GF-D8 (cell line): Measurements from ENCODE around the gene ZNHIT3.
"Not testable (repeated sequence)": the region's sequence is repeated elsewhere in the genome, so short reads cannot be mapped to it uniquely, and the experiment has no call there.

Source experiments
- DNase-seq: peaks from one replicate; lab custom pipeline; 2025; lab: John Stamatoyannopoulos, UW

ZNHIT3 gene

DNA sequence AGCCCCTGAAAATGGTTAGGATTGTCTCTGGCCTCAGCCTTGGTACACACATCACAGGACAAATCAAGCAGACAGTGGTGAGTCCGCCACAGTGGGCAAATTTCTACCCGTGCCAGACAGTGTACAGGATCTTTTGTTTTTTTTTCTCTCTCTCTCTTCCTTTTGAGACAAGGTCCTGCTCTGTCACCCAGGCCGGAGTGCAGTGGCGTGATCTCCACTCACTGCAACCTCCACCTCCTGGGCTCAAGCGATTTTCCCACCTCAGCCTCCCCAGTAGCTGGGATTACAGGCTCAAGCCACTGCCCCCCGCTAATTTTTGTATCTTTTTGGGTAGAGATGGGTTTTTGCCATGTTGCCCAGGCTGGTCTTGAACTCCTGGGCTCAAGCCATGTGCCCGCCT lies 2.5 kb upstream of the ZNHIT3 start:
- DNase-seq = not testable (repeated sequence)

- DNase-seq = no peak
These were observed 1.5 kb upstream of the ZNHIT3 start for GRCh38 chr17:36485027-36485426.

DNA sequence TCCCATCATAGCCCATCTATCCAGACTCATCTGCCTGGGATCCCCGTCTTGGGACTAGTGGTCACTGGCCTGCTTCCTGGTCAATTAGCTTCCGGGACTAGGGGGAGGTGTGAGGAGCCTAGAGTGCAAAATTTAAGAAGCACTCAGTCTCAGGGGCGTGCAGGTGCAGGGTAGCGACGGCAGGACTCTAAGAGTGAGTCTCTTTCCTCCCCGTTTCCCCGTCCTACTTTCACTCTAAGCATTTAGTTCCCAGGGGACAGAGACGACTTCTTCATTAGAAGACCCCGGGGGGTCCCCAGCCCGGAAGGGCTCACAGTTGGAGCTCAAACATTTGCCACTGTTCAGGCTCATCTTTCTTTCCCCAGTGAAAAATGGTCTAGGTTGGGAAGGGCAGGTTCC lies 677 bp upstream of the ZNHIT3 start:
- DNase-seq = no peak

GRCh38 chr17:36493956-36494355 lies 7.5 kb downstream of the ZNHIT3 start:
- no peak for DNase-seq

- DNase-seq = no peak
These were observed 8.2 kb downstream of the ZNHIT3 start for GRCh38 chr17:36494674-36495073.

- DNase-seq = no peak
These were observed 8.6 kb downstream of the ZNHIT3 start for GRCh38 chr17:36495076-36495578.

- DNase-seq = no peak
These were observed 9.7 kb downstream of the ZNHIT3 start for GRCh38 chr17:36496018-36496789.

DNA sequence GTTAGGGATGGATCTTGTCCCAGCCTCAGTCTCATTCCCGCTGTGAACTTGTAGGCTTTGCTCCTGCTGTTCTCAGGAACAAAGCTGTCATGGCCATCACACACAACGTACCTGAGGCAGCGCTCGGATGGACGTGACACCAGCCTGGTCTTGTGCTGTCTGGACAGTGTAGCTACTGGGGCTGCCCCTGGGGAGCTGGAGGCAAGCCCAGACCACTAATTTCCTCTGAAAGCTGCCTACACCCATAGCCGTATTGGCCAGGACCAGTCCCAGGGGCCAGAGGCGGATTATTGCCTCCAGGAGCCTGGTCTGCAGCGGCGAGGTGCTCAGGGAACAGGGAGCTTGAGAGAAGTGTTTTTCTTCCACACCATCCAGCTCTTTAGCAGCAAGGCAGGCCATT lies 11.7 kb downstream of the ZNHIT3 start:
- no peak for DNase-seq

GRCh38 chr17:36498560-36499300 lies 12.2 kb downstream of the ZNHIT3 start:
- no peak for DNase-seq

DNA sequence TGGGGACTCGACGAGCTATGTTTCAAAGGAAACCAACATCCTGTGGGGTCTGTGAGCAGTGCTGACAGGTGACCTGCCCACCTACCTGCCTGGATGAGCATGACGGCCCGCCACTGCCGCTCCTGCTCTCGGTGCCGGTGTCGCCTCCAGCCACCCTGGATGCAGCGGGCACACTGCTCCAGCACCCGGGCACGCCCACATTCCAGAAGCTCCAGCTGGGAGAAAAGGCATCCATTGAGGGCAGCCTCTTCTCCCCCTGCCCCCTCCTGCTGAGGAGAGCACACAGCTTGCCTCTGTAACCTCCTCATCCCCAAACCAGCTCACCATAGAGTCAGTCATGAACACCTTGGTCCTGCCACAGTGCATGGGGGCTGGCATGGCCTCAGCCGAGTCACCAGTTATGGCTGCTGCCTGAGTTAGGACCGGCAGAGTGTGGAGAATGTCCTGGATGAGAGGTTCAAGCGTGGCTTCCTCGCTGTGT lies 14.3 kb downstream of the ZNHIT3 start:
- no peak for DNase-seq

DNA sequence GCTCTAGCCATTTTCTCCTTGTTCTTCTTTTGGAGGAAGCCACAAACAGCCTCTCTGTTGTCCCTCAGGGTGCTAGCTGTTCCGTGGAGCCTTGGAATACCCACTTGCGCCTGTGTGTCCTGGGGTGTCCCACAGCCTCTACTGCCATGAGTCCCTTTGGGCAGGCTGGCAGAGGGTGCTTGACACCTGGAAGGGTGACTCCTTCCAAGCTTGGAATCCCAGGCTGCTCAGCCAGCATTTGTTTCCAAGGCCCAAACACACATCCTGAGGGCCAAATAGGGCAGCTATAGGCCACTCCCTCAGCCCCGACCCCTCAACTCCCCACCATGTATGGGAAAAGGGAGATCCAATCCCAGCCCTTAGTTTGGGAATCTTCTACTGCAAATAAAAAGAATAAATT lies 14.9 kb downstream of the ZNHIT3 start:
- no peak for DNase-seq

- DNase-seq = no peak
These were observed 15.5 kb downstream of the ZNHIT3 start for GRCh38 chr17:36501963-36502362.

GRCh38 chr17:36503456-36504155 lies 17.1 kb downstream of the ZNHIT3 start:
- no peak for DNase-seq

DNA sequence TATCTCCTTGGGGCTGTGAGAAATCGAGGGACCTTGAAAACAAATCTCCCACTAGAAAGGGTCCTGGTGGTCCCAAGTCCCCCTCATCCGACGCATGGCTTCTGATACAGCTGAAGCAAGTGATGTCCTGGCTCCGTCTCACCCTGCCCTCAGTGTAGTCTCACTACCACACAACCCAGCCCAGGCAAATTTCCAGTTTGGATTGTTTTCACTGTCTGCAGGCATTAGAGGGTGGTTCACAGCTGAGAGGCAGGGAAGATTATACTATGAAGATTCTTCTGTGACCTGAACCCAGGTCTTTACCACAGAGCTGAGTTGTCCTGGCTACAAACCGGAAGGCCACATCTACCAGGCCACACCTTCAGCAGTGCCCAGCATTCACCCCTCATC lies 17.7 kb downstream of the ZNHIT3 start:
- no peak for DNase-seq

DNA sequence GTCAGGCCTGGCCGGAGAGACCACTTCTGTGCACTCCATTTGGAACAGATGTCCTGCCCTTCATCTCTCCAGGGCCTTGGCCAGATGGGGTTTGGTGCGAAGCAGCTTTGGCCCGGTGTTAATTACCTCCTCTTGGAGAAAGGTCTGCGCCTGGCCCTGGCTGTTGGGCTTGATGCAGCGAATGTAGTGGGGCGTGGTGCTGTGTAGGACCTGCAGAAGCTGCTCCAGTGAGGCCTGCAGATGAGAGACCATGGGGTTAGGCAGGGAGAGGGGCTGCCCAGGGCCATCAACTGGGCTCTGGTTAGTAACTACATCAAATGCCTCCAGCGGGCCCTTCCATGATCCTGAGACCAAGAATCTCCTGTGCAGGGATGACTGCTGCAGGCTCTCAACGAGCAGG lies 18.7 kb downstream of the ZNHIT3 start:
- no peak for DNase-seq

DNA sequence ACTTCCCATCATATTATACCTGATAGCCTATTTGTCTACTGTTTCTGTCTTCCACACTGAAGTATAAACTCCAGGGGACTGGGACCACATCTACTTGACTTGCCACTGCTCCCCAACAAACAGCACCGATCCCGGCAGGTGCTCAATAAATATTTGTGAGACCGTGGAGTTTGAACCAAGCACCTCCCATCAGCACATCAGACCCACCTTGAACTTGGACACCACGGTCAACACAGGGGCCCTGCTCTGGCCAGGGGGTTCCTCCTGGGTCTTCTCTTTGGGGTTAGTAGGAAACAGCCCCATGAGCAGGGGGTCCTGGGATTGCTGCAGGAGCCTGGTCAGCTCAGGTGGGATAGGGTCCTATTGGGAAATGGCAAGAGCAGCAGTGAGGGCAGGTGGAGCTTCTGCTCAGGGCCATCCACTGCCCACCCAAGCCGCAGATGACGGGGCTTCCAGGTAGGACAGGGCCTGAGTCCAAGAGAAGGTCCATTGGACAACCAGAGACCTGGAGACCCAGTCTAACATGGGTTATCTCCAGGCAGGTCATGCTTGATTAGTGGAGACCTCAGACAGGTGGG lies 19.9 kb downstream of the ZNHIT3 start:
- DNase-seq = no peak

GRCh38 chr17:36506831-36507230 lies 20.4 kb downstream of the ZNHIT3 start:
- DNase-seq = no peak

GRCh38 chr17:36507266-36507665 lies 20.8 kb downstream of the ZNHIT3 start:
- DNase-seq = no peak

DNA sequence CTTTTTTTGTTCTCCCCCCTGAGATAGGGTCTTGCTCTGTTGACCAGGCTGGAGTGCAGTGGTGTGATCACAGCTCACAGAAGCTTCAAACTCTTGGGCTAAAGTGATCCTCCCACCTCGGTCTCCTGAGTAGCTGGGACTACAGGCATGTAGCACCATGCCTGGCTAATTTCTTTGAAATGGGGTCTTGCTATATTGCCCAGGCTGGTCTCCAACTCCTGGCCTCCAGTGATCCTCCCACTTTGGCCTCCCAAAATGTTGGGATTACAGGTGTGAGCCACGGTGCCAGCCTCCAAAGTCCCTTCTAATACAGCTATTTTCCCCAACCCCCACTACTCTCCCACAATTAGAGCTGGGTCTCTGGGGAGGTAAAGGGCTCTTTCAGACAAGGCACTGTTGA lies 22.0 kb downstream of the ZNHIT3 start:
- DNase-seq = not testable (repeated sequence)

- no peak for DNase-seq
These were observed 22.9 kb downstream of the ZNHIT3 start for GRCh38 chr17:36509272-36509985.

GRCh38 chr17:36510636-36511035 lies 24.2 kb downstream of the ZNHIT3 start:
- DNase-seq = no peak

- DNase-seq = no peak
These were observed 24.7 kb downstream of the ZNHIT3 start for GRCh38 chr17:36511216-36511615.
